Peyer's patch (tissue), 4 donors: ENCODE measurements around the gene ADGRD1.

ENCODE experiments used
- CTCF ChIP-seq, 6 experiments: fragments of 450-650 bp in 4 of 6; fragments of 200-600 bp in 2 of 6; sonication (generic) in 1 of 6; IDR thresholded peaks; one replicate each; pipeline ENCODE4 v1.5.1; 2017 to 2019; ENCODE audit warnings: antibody characterized with exemption in 6 of 6, mild to moderate bottlenecking in 3 of 6, moderate library complexity in 1 of 6
- POLR2A ChIP-seq, 2 donors: fragments of 450-650 bp; IDR thresholded peaks; one replicate each; pipeline ENCODE4 v1.5.1; 2017; ENCODE audit warnings: antibody characterized with exemption in 2 of 2, mild to moderate bottlenecking in 2 of 2, moderate library complexity in 2 of 2

- TF ChIP-seq CTCF (IDR thresholded peaks at IDR 0.05) (no peak), POLR2A (IDR thresholded peaks at IDR 0.05) (no peak)
Measured at GRCh38 chr12:131141514-131141913, 187.8 kb downstream of the ADGRD1 start.
